ENCODE data around the gene SLC25A47.

SLC25A47 gene

DNA sequence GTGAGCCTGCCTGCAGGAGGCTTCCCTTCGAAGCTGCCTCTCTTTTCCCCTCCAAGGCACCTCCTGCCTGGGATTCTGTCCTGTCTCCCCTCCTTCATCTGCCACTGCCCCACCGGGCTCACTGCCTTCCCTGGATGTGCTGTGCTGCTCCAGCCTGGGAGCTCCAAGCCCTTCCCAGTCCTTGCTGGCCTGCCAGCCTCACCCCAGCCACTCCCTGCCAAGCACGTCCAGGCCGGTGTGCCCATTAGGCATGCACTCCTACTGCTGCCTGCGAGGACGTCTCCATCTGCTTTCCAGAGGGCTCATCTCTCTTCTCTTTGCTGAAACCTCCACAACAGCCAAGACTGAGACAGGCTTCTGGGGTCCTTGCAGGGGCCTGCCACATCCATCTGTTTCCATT is 8.4 kb upstream of the SLC25A47 start:
- TF ChIP-seq, protein P1, sequence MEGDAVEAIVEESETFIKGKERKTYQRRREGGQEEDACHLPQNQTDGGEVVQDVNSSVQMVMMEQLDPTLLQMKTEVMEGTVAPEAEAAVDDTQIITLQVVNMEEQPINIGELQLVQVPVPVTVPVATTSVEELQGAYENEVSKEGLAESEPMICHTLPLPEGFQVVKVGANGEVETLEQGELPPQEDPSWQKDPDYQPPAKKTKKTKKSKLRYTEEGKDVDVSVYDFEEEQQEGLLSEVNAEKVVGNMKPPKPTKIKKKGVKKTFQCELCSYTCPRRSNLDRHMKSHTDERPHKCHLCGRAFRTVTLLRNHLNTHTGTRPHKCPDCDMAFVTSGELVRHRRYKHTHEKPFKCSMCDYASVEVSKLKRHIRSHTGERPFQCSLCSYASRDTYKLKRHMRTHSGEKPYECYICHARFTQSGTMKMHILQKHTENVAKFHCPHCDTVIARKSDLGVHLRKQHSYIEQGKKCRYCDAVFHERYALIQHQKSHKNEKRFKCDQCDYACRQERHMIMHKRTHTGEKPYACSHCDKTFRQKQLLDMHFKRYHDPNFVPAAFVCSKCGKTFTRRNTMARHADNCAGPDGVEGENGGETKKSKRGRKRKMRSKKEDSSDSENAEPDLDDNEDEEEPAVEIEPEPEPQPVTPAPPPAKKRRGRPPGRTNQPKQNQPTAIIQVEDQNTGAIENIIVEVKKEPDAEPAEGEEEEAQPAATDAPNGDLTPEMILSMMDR (IDR thresholded peaks at IDR 0.05; ENCODE audit: insufficient read depth, low read depth, low read length, missing control alignments), result no peak
- no peak for DNase-seq (ENCODE audit: low read depth)
- no peak overlapping the region for H3K4me3 ChIP-seq (ENCODE audit: low read depth, low read length)

DNA sequence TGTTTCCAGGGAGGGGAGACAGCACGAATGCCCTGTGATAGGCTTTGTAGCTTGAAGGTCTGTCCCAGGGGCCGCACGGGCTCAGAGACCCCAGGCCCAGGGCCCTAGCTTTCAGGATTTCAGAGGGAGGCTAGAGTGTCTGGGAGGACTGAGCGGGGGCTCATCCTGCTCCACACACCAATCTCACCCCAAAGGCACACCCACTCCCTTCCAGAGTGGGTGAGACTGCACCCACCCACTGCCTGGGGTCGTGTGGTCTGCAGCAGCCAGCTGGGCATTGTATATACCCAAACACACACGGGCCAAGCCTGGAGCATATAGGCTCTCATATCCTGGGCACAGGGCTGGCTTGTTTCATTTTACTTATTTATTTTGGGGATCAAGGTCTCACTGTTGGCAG is 5.8 kb upstream of the SLC25A47 start:
- no peak overlapping the region for H3K4me3 ChIP-seq (ENCODE audit: low read depth, low read length)
- TF ChIP-seq, protein P1 (IDR thresholded peaks at IDR 0.05; ENCODE audit: insufficient read depth, low read depth, low read length, missing control alignments), result no peak
- no peak for DNase-seq (ENCODE audit: low read depth)

DNA sequence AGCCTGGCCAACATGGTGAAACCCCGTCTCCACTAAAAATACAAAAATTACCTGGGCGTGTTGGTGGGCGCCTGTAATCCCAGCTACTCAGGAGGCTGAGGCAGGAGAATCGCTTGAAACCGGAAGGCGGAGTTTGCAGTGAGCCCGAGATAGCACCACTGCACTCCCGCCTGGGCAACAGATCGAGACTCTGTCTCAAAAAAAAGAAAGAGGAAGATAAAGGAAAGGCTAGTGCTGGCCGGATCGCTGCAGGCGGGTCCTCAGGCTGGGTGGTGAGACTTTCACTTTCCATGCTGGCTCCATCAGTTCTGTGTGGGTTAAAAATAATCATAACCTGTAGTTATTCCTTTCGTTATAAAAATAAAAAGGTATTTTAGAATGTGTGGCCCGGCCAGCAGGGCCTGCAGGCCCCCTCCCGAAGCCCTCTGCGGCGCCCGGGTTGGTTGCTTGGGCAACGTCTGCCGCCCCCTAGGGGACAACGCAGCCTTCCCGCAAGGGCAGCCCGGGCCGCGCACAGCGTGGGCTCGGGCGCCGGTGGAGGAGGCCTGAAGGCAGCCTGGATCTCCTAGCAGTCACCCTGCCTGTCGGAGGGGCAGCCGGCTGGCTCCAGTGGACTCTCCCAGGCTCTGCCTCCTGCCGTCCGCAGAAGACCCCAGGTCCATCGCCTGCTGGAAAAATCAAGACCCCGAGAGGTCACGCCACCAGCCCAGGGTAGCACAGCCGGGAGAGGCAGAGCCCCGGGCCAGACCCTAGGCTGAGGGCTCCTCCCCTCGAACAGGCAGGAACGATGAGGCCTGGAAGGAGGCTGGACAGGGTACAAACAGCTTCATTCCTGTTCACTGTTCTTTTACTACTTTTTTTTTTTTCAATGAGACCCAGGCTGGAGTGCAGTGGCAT is 5.0 kb upstream of the SLC25A47 start:
- DNase-seq (ENCODE audit: low read depth), result peak; percentile 78
- TF ChIP-seq, protein P1 (IDR thresholded peaks at IDR 0.05; ENCODE audit: insufficient read depth, low read depth, low read length, missing control alignments), result peak; percentile 88
- peak overlapping the region; percentile 46 for H3K4me3 ChIP-seq (ENCODE audit: low read depth, low read length)

DNA sequence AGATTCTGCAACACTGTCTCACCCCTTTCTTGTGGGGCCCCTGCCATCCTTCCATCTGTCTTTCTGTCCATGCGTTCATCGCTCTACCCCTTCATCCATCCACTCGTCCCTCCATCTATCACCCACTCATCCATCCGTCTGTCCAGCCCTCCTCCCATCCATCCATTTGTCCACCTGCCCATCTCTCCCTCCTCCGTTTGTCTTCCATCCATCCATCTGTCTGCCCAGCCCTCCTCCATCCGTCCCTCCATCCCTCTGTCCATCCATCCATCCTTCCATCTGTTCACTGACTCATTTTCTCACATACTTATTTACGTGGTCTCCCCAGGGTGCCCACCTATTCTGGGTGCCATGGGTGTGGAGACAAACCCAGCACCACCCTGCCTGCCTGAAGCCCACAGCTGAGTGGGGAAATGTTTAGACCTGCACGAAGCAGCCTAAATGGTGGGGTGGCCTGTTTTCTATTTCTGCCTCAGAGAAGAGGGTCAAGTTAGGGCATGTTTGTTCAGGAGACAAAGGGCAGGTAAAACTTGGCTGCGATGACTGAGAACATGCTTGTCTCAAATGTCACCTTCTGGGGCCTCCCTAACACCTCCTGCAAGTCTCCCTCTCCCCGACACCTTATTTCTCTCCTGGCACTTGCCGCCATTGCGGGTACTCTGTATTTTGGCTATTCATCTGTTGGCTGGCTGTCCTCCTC is 2.8 kb upstream of the SLC25A47 start:
- TF ChIP-seq, protein P1 (IDR thresholded peaks at IDR 0.05; ENCODE audit: insufficient read depth, low read depth, low read length, missing control alignments), result no peak
- no peak for DNase-seq (ENCODE audit: low read depth)
- H3K4me3 ChIP-seq (ENCODE audit: low read depth, low read length), result no peak overlapping the region

DNA sequence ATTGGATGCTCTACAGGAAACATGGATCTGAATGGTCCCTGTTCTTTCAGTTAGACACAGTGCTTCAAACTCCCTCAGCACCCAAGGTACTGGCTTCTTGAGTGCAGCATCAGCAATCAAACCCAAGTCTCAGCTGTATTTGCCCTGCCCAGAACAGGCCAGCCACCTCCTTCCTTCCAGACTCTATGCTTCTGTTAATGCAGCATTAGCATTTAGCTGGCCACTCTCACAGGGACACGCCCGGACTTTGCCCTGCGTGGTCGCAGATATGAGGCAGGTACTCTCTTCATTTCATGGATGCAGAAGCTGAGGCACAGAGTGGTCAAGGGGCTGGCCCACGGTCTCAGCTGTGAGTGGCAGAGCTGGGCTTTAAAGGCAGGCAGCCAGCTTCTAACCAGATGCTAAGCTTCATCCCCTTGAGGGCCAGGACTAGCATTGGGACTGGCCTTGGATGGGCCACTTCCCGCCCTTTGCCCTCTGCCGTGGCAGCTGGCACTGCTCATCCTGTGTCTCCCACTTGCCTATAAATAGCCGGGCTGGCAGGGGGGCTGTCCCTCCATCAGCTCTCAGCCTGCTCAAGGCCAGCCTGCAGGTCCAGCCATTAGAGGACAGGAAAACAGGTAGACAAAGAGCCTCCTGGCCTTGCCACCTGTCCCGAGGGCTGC is 1.5 kb upstream of the SLC25A47 start:
- TF ChIP-seq, protein P1 (IDR thresholded peaks at IDR 0.05; ENCODE audit: insufficient read depth, low read depth, low read length, missing control alignments), result no peak
- no peak for DNase-seq (ENCODE audit: low read depth)

DNA sequence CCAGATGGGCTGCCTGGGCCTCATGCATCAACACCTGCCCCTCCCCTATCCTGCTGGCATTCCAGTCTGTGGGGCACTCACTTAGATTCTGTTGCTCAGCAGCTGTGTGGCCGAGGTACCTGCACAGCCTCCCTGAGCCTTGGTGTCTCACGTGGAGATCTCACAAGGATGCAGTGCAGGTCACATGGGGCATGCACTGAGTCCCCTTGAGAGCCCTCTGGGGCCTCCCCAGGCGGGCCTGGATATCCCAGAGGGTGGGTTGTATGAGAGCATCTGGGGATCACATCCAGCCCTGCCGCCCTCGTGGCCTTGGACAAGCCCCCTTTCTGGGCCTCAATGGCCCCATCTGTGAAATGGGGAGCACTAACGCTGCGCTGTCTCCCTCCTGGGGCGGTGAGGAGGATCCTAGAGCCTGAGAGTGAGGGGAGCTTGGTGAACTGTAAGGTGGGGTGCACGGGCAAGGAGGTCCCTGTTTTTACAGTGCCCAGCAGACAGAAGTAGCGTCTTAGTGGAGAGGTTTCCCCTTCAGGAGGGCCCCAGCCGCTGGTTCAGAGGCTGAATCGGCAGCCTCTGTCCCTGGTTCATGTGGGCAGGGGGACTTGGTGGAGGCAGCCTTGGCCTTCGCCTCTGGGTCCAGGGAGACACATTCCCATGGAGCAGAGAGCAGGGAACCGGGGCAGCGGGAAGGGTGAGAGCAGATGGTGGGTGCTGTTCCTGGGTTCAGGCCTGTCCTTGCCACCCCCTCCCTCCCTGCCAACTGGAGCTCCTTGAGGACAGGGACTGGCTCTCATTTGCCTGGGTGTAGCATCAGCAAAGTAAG is 791 bp upstream of the SLC25A47 start:
- DNase-seq (ENCODE audit: low read depth), result no peak
- TF ChIP-seq, protein P1 (IDR thresholded peaks at IDR 0.05; ENCODE audit: insufficient read depth, low read depth, low read length, missing control alignments), result no peak
- H3K4me3 ChIP-seq (ENCODE audit: low read depth, low read length), result no peak overlapping the region

More for the DNA sequence above, 1.5 kb upstream of the SLC25A47 start:
- H3K4me3 ChIP-seq (ENCODE audit: low read depth, low read length), result no peak overlapping the region

Data from GM12865 (cell line).